Measurements from ENCODE around the gene KCNRG.

The KCNRG gene

GRCh38 chr13:50012396-50013169, 2.7 kb upstream of the KCNRG start:
- no peak overlapping the region for H3K27ac ChIP-seq (ENCODE audit: low read depth, low read length, severe bottlenecking)
- no peaks in the 10 kb centered on the region for H3K9me3 ChIP-seq (ENCODE audit: control insufficient read depth, low read length)
- H3K36me3 ChIP-seq (ENCODE audit: control insufficient read depth, insufficient read depth, low read length): peaks cover 69% of the 10 kb centered on the region
- H3K4me3 ChIP-seq (ENCODE audit: extremely low read depth, insufficient read depth, low read length, poor library complexity, severe bottlenecking): no peak overlapping the region
- WGBS, 2 experiments (ENCODE audit: insufficient coverage in 2 of 2): 95 to 96% methylated on average over 4 of the region's 6 CpGs
- peaks cover 3% of the 10 kb centered on the region for H3K4me1 ChIP-seq (ENCODE audit: control insufficient read depth, insufficient read depth, low read length, poor library complexity, severe bottlenecking)

DNA sequence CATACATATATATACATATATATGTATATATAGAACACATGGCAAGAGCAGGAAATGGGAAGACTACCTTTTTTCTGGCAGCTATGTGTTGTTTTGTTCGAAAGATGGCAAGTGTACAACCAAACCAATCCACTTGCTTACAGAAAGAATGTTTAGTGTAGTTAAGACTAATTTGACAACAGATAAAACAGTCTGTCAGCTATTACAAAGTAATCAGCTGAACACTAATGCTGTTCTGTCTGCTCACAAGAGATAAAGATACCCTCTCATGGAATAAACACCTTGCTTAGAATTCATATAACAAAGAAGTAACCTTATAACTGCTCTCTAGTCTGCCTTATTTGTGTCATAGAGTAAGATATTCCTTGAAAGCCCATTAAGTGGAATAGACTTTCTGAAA, 858 bp upstream of the KCNRG start:
- Histone ChIP-seq H3K9me3 (ENCODE audit: control insufficient read depth, low read length) (no peaks in the 10 kb centered on the region), H3K4me1 (ENCODE audit: control insufficient read depth, insufficient read depth, low read length, poor library complexity, severe bottlenecking) (peaks cover 3% of the 10 kb centered on the region), H3K4me3 (ENCODE audit: extremely low read depth, insufficient read depth, low read length, poor library complexity, severe bottlenecking) (no peak overlapping the region), H3K36me3 (ENCODE audit: control insufficient read depth, insufficient read depth, low read length) (peaks cover 60% of the 10 kb centered on the region), H3K27ac (ENCODE audit: low read depth, low read length, severe bottlenecking) (no peak overlapping the region)
- no CpG with 5 or more reads among the region's 1 CpG for WGBS, 2 experiments (ENCODE audit: insufficient coverage in 2 of 2)

DNA sequence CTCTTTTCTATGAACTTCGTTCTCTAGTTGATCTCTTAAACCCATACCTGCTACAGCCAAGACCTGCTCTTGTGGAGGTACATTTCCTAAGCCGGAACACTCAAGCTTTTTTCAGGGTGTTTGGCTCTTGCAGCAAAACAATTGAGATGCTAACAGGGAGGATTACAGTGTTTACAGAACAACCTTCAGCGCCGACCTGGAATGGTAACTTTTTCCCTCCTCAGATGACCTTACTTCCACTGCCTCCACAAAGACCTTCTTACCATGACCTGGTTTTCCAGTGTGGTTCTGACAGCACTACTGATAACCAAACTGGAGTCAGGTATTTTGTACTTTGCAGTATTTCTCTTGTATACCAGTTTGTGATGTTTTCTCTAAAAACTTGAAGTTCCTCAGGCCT, 506 bp downstream of the KCNRG start:
- Histone ChIP-seq H3K36me3 (ENCODE audit: control insufficient read depth, insufficient read depth, low read length) (peaks cover 54% of the 10 kb centered on the region), H3K9me3 (ENCODE audit: control insufficient read depth, low read length) (no peaks in the 10 kb centered on the region), H3K27ac (ENCODE audit: low read depth, low read length, severe bottlenecking) (peak overlapping the region; percentile 43), H3K4me3 (ENCODE audit: extremely low read depth, insufficient read depth, low read length, poor library complexity, severe bottlenecking) (no peak overlapping the region), H3K4me1 (ENCODE audit: control insufficient read depth, insufficient read depth, low read length, poor library complexity, severe bottlenecking) (peaks cover 3% of the 10 kb centered on the region)
- WGBS, 2 experiments (ENCODE audit: insufficient coverage in 2 of 2): 20 to 47% methylated on average over 1 to 3 of the region's 4 CpGs

- peaks cover 3% of the 10 kb centered on the region for H3K4me1 ChIP-seq (ENCODE audit: control insufficient read depth, insufficient read depth, low read length, poor library complexity, severe bottlenecking)
- peaks cover 47% of the 10 kb centered on the region for H3K36me3 ChIP-seq (ENCODE audit: control insufficient read depth, insufficient read depth, low read length)
- H3K4me3 ChIP-seq (ENCODE audit: extremely low read depth, insufficient read depth, low read length, poor library complexity, severe bottlenecking): no peak overlapping the region
- H3K9me3 ChIP-seq (ENCODE audit: control insufficient read depth, low read length): no peaks in the 10 kb centered on the region
- no peak overlapping the region for H3K27ac ChIP-seq (ENCODE audit: low read depth, low read length, severe bottlenecking)
- 100% methylated on average over 1 of the region's 2 CpGs; no CpG with 5 or more reads in 1 of the 2 experiments for WGBS, 2 experiments (ENCODE audit: insufficient coverage in 2 of 2)
These were observed 1.2 kb downstream of the KCNRG start for GRCh38 chr13:50016444-50016843.

DNA sequence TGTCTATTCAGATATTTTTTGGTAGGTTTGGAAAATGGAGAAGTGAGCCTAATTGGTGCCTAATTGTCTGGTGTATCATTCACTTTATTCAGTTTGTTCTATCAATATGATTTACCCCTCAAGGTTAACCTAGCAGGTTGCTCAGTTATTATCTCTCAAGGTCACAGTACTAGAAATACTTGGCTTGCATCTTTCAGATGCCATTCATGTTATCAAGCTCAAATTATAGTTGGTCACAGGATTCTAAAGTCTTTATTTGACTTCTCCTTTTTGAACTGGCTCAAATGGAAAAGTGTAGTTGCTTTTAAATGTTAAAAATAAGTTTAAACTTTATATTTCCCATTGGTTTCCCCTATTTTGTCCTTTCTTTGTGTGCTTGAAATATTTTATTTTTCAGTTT, 2.6 kb downstream of the KCNRG start:
- peaks cover 3% of the 10 kb centered on the region for H3K4me1 ChIP-seq (ENCODE audit: control insufficient read depth, insufficient read depth, low read length, poor library complexity, severe bottlenecking)
- H3K9me3 ChIP-seq (ENCODE audit: control insufficient read depth, low read length): no peaks in the 10 kb centered on the region
- peaks cover 45% of the 10 kb centered on the region for H3K36me3 ChIP-seq (ENCODE audit: control insufficient read depth, insufficient read depth, low read length)
- H3K27ac ChIP-seq (ENCODE audit: low read depth, low read length, severe bottlenecking): no peak overlapping the region
- H3K4me3 ChIP-seq (ENCODE audit: extremely low read depth, insufficient read depth, low read length, poor library complexity, severe bottlenecking): no peak overlapping the region

- H3K4me3 ChIP-seq (ENCODE audit: extremely low read depth, insufficient read depth, low read length, poor library complexity, severe bottlenecking): no peak overlapping the region
- WGBS, 2 experiments (ENCODE audit: insufficient coverage in 2 of 2): 75 to 90% methylated on average over 1 of the region's 1 CpG
- H3K4me1 ChIP-seq (ENCODE audit: control insufficient read depth, insufficient read depth, low read length, poor library complexity, severe bottlenecking): no peaks in the 10 kb centered on the region
- H3K27ac ChIP-seq (ENCODE audit: low read depth, low read length, severe bottlenecking): no peak overlapping the region
- H3K9me3 ChIP-seq (ENCODE audit: control insufficient read depth, low read length): no peaks in the 10 kb centered on the region
- peaks cover 16% of the 10 kb centered on the region for H3K36me3 ChIP-seq (ENCODE audit: control insufficient read depth, insufficient read depth, low read length)
These were observed 10.2 kb downstream of the KCNRG start for GRCh38 chr13:50025436-50025835.

DNA sequence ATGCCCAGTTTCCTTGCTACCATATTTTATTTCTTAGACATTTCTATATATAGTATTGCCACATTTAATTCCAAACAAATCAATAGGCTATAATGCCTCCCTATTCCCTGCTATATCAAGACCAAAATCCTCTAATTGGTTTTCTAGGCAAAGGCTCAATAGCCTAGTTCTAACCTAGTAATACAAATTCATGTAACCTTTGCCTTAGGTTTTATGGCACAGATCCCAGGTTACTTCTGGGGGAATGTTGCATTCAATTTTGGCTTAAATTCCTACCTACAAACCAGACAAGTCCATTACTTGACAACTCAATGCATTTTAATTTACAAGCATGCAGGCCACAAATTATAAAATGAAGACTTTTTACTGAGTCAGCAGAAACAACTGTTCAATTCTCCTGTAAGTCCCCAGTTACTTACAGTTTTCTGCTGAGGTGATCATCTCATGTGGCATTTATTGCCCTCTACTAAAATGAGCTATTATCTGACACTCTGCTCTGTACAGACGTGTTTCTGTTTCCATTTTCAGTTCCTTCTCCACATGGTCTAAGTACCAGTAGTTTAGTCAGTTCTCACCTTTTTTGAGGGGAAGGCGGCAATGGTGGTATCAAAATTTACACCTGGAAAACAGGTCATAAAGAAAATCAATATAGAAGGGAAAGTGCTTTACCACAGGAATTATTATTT, 11.7 kb downstream of the KCNRG start:
- Histone ChIP-seq H3K27ac (ENCODE audit: low read depth, low read length, severe bottlenecking) (no peak overlapping the region), H3K4me3 (ENCODE audit: extremely low read depth, insufficient read depth, low read length, poor library complexity, severe bottlenecking) (no peak overlapping the region), H3K4me1 (ENCODE audit: control insufficient read depth, insufficient read depth, low read length, poor library complexity, severe bottlenecking) (no peaks in the 10 kb centered on the region), H3K9me3 (ENCODE audit: control insufficient read depth, low read length) (no peaks in the 10 kb centered on the region), H3K36me3 (ENCODE audit: control insufficient read depth, insufficient read depth, low read length) (peaks cover 8% of the 10 kb centered on the region)
- 100% methylated on average over 1 of the region's 2 CpGs; no CpG with 5 or more reads in 1 of the 2 experiments for WGBS, 2 experiments (ENCODE audit: insufficient coverage in 2 of 2)

GRCh38 chr13:50030315-50030714, 15.1 kb downstream of the KCNRG start:
- Histone ChIP-seq H3K9me3 (ENCODE audit: control insufficient read depth, low read length) (no peaks in the 10 kb centered on the region), H3K36me3 (ENCODE audit: control insufficient read depth, insufficient read depth, low read length) (no peaks in the 10 kb centered on the region), H3K4me1 (ENCODE audit: control insufficient read depth, insufficient read depth, low read length, poor library complexity, severe bottlenecking) (no peaks in the 10 kb centered on the region), H3K27ac (ENCODE audit: low read depth, low read length, severe bottlenecking) (no peak overlapping the region), H3K4me3 (ENCODE audit: extremely low read depth, insufficient read depth, low read length, poor library complexity, severe bottlenecking) (no peak overlapping the region)
- WGBS, 2 experiments (ENCODE audit: insufficient coverage in 2 of 2): 92 to 100% methylated on average over 1 to 2 of the region's 3 CpGs

DNA sequence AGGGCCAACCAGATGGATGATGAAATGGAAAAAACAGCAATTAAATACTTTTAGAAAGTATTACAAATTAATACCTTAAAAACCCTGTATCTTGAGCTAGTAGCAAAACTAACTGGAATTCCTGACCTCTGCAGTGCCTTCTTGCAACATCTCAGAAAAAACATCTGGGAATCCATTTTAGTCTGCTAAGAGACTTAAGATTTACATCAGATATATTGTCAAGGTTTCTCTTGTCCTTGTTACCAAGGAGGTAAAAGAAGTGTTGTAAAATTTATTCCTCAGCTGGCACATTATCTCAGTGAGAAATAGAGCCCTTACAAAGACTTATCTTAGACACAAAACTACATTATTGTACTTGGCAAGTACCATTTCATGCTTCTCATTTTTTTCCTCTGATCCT, 18.5 kb downstream of the KCNRG start:
- Histone ChIP-seq H3K4me3 (ENCODE audit: extremely low read depth, insufficient read depth, low read length, poor library complexity, severe bottlenecking) (no peak overlapping the region), H3K27ac (ENCODE audit: low read depth, low read length, severe bottlenecking) (no peak overlapping the region), H3K4me1 (ENCODE audit: control insufficient read depth, insufficient read depth, low read length, poor library complexity, severe bottlenecking) (no peaks in the 10 kb centered on the region), H3K9me3 (ENCODE audit: control insufficient read depth, low read length) (no peaks in the 10 kb centered on the region), H3K36me3 (ENCODE audit: control insufficient read depth, insufficient read depth, low read length) (no peaks in the 10 kb centered on the region)

GRCh38 chr13:50037788-50038187, 22.5 kb downstream of the KCNRG start:
- H3K27ac ChIP-seq (ENCODE audit: low read depth, low read length, severe bottlenecking): no peak overlapping the region

GRCh38 chr13:50038266-50038665, 23.0 kb downstream of the KCNRG start:
- no peak overlapping the region for H3K27ac ChIP-seq (ENCODE audit: low read depth, low read length, severe bottlenecking)
- H3K9me3 ChIP-seq (ENCODE audit: control insufficient read depth, low read length): no peaks in the 10 kb centered on the region
- H3K36me3 ChIP-seq (ENCODE audit: control insufficient read depth, insufficient read depth, low read length): peaks cover 14% of the 10 kb centered on the region
- H3K4me3 ChIP-seq (ENCODE audit: extremely low read depth, insufficient read depth, low read length, poor library complexity, severe bottlenecking): no peak overlapping the region
- no peaks in the 10 kb centered on the region for H3K4me1 ChIP-seq (ENCODE audit: control insufficient read depth, insufficient read depth, low read length, poor library complexity, severe bottlenecking)
- WGBS, 2 experiments (ENCODE audit: insufficient coverage in 2 of 2): 92 to 95% methylated on average over 3 to 6 of the region's 6 CpGs

More at GRCh38 chr13:50037788-50038187, 22.5 kb downstream of the KCNRG start:
- no peak overlapping the region for H3K4me3 ChIP-seq (ENCODE audit: extremely low read depth, insufficient read depth, low read length, poor library complexity, severe bottlenecking)
- H3K36me3 ChIP-seq (ENCODE audit: control insufficient read depth, insufficient read depth, low read length): peaks cover 10% of the 10 kb centered on the region
- H3K4me1 ChIP-seq (ENCODE audit: control insufficient read depth, insufficient read depth, low read length, poor library complexity, severe bottlenecking): no peaks in the 10 kb centered on the region
- no peaks in the 10 kb centered on the region for H3K9me3 ChIP-seq (ENCODE audit: control insufficient read depth, low read length)

Data from mesodermal cell (in vitro differentiated cells).